HEK293 (cell line): Measurements from ENCODE around the gene CDK14.

ENCODE experiments used
- CTCF ChIA-PET: fragments of 350-600 bp; formaldehyde crosslinking; extraction: SDS; loops from one replicate; lab custom pipeline; 2021; ENCODE audit warnings: antibody characterized with exemption; lab: Yijun Ruan, JAX
- POLR2A ChIA-PET: fragments of 300-600 bp; formaldehyde crosslinking; extraction: SDS; loops from one replicate; lab custom pipeline; 2020; ENCODE audit warnings: antibody characterized with exemption, inconsistent platforms; lab: Yijun Ruan, JAX
- H3K27ac ChIP-seq: fragments of 200-500 bp; sonication (Bioruptor generic); 2 replicates; pipeline ENCODE4 v1.5.1; 2014; ENCODE audit warnings: low read depth, low read length, control low read depth, inconsistent platforms; ENCODE audit errors: extremely low read depth
- H3K36me3 ChIP-seq, 2 experiments: fragments of 200-500 bp in 1 of 2; sonication (Bioruptor generic) in 1 of 2; 1 replicate in 1 of 2; 2 replicates in 1 of 2; pipeline ENCODE4 v1.5.1; 2014 to 2017; ENCODE audit warnings: inconsistent platforms in 2 of 2, low read length in 2 of 2; ENCODE audit not compliant: control insufficient read depth in 2 of 2, insufficient read depth in 1 of 2
- H3K4me1 ChIP-seq: fragments of 200-500 bp; sonication (Bioruptor generic); 2 replicates; pipeline ENCODE4 v1.5.1; 2014; ENCODE audit warnings: mild to moderate bottlenecking, low read length, inconsistent platforms; ENCODE audit not compliant: control insufficient read depth, insufficient read depth
- H3K4me3 ChIP-seq: 2 replicates; pipeline ENCODE4 v1.5.1; 2011; ENCODE audit warnings: low read depth, mild to moderate bottlenecking, control low read depth, low read length, moderate library complexity
- H3K9me3 ChIP-seq: fragments of 200-500 bp; sonication (Bioruptor generic); 2 replicates; pipeline ENCODE4 v1.5.1; 2014; ENCODE audit warnings: low read depth, low read length, inconsistent platforms; ENCODE audit not compliant: control insufficient read depth, insufficient read depth
- ELK4 ChIP-seq: IDR thresholded peaks from 2 replicates; pipeline ENCODE4 v1.6.1; 2011; ENCODE audit warnings: mild to moderate bottlenecking, low read depth, low read length, borderline replicate concordance
- KLF17 ChIP-seq: fragments of 450-650 bp; formaldehyde crosslinking; IDR thresholded peaks from 2 replicates; pipeline ENCODE4 v1.5.1; 2016; ENCODE audit warnings: missing biosample characterization, missing genetic modification characterization
- KLF8 ChIP-seq: fragments of 450-650 bp; formaldehyde crosslinking; IDR thresholded peaks from 2 replicates; pipeline ENCODE4 v1.5.1; 2016; ENCODE audit warnings: missing biosample characterization, missing genetic modification characterization
- OSR2 ChIP-seq: fragments of 450-650 bp; formaldehyde crosslinking; IDR thresholded peaks from 2 replicates; pipeline ENCODE4 v1.5.1; 2016; ENCODE audit warnings: missing biosample characterization, missing genetic modification characterization
- REPIN1 ChIP-seq: fragments of 450-650 bp; formaldehyde crosslinking; IDR thresholded peaks from 2 replicates; pipeline ENCODE4 v1.5.1; 2017; ENCODE audit warnings: missing biosample characterization, missing genetic modification characterization, low read depth
- SCRT2 ChIP-seq: fragments of 450-650 bp; formaldehyde crosslinking; IDR thresholded peaks from 2 replicates; pipeline ENCODE4 v1.5.1; 2016; ENCODE audit warnings: missing biosample characterization, missing genetic modification characterization
- ZBTB17 ChIP-seq: fragments of 450-650 bp; formaldehyde crosslinking; IDR thresholded peaks from 2 replicates; pipeline ENCODE4 v1.5.1; 2016; ENCODE audit warnings: missing biosample characterization, missing genetic modification characterization
- ZBTB6 ChIP-seq: fragments of 450-650 bp; formaldehyde crosslinking; IDR thresholded peaks from 2 replicates; pipeline ENCODE4 v1.5.1; 2017; ENCODE audit warnings: missing biosample characterization, missing genetic modification characterization
- ZFHX2 ChIP-seq: fragments of 450-650 bp; formaldehyde crosslinking; conservative IDR thresholded peaks from 2 replicates; pipeline ENCODE4 v1.5.1; 2016; ENCODE audit warnings: missing biosample characterization, missing genetic modification characterization
- ZFP69B ChIP-seq: fragments of 450-650 bp; formaldehyde crosslinking; IDR thresholded peaks from 2 replicates; pipeline ENCODE4 v1.5.1; 2016; ENCODE audit warnings: missing biosample characterization, missing genetic modification characterization
- ZNF146 ChIP-seq: fragments of 450-650 bp; formaldehyde crosslinking; IDR thresholded peaks from 2 replicates; pipeline ENCODE4 v1.5.1; 2016; ENCODE audit warnings: missing biosample characterization, missing genetic modification characterization
- ZNF175 ChIP-seq: fragments of 450-650 bp; formaldehyde crosslinking; IDR thresholded peaks from 2 replicates; pipeline ENCODE4 v1.5.1; 2016; ENCODE audit warnings: missing biosample characterization, missing genetic modification characterization
- ZNF223 ChIP-seq: fragments of 450-650 bp; formaldehyde crosslinking; IDR thresholded peaks from 2 replicates; pipeline ENCODE4 v1.5.1; 2016; ENCODE audit warnings: missing biosample characterization, missing genetic modification characterization
- ZNF274 ChIP-seq, 2 experiments: fragments of 200-500 bp in 1 of 2; fragments of 450-650 bp in 1 of 2; sonication (Bioruptor generic) in 1 of 2; formaldehyde crosslinking in 1 of 2; IDR thresholded peaks; 2 replicates each; pipeline versions ENCODE4 v1.5.1 to v1.6.1; 2014 to 2016; ENCODE audit warnings: borderline replicate concordance in 1 of 2, inconsistent platforms in 1 of 2, low read length in 1 of 2, missing biosample characterization in 1 of 2, missing genetic modification characterization in 1 of 2
- ZNF292 ChIP-seq: fragments of 450-650 bp; formaldehyde crosslinking; IDR thresholded peaks from 2 replicates; pipeline ENCODE4 v1.5.1; 2016; ENCODE audit warnings: low read depth, missing biosample characterization, missing genetic modification characterization, borderline replicate concordance
- ZNF37A ChIP-seq: fragments of 450-650 bp; IDR thresholded peaks from 2 replicates; pipeline ENCODE4 v1.5.1; 2018; ENCODE audit warnings: missing biosample characterization, missing genetic modification characterization
- ZNF391 ChIP-seq: fragments of 450-650 bp; formaldehyde crosslinking; IDR thresholded peaks from 2 replicates; pipeline ENCODE4 v1.5.1; 2016; ENCODE audit warnings: low read depth, missing biosample characterization, missing genetic modification characterization, borderline replicate concordance
- ZNF521 ChIP-seq: fragments of 450-650 bp; formaldehyde crosslinking; IDR thresholded peaks from 2 replicates; pipeline ENCODE4 v1.5.1; 2017; ENCODE audit warnings: missing biosample characterization, mild to moderate bottlenecking, missing genetic modification characterization
- ZNF544 ChIP-seq: fragments of 450-650 bp; formaldehyde crosslinking; IDR thresholded peaks from 2 replicates; pipeline ENCODE4 v1.5.0; 2017; ENCODE audit warnings: missing biosample characterization, missing genetic modification characterization
- ZNF571 ChIP-seq: fragments of 450-650 bp; formaldehyde crosslinking; IDR thresholded peaks from 2 replicates; pipeline ENCODE4 v1.5.0; 2017; ENCODE audit warnings: missing biosample characterization, missing genetic modification characterization
- ZNF623 ChIP-seq: fragments of 450-650 bp; formaldehyde crosslinking; IDR thresholded peaks from 2 replicates; pipeline ENCODE4 v1.5.1; 2016; ENCODE audit warnings: missing biosample characterization, missing genetic modification characterization
- ZNF777 ChIP-seq: fragments of 450-650 bp; formaldehyde crosslinking; IDR thresholded peaks from 2 replicates; pipeline ENCODE4 v1.5.1; 2017; ENCODE audit warnings: missing biosample characterization, missing genetic modification characterization, borderline replicate concordance
- ZNF785 ChIP-seq: fragments of 450-650 bp; formaldehyde crosslinking; IDR thresholded peaks from 2 replicates; pipeline ENCODE4 v1.5.1; 2016; ENCODE audit warnings: missing biosample characterization, missing genetic modification characterization
- ZSCAN5A ChIP-seq: fragments of 450-650 bp; formaldehyde crosslinking; IDR thresholded peaks from 2 replicates; pipeline ENCODE4 v1.5.1; 2016; ENCODE audit warnings: missing biosample characterization, missing genetic modification characterization

The CDK14 gene

GRCh38 chr7:91157579-91158320, 561.6 kb downstream of the CDK14 start:
- H3K4me3 ChIP-seq: no peak overlapping the region
- H3K4me1 ChIP-seq: no peaks in the 10 kb centered on the region
- H3K9me3 ChIP-seq: no peaks in the 10 kb centered on the region
- ChIA-PET POLR2A (no interaction called here), CTCF (no interaction called here)
- TF ChIP-seq ZBTB17 (tag by site-specific recombination) (no peak), SCRT2 (tag by site-specific recombination) (no peak), KLF8 (tag by site-specific recombination) (no peak), REPIN1 (tag by site-specific recombination) (no peak), ZNF544 (tag by site-specific recombination) (no peak), ZNF37A (tag by site-specific recombination) (no peak)
- no peaks in the 10 kb centered on the region for H3K36me3 ChIP-seq
- no peak overlapping the region for H3K27ac ChIP-seq

GRCh38 chr7:91162436-91162835, 566.3 kb downstream of the CDK14 start:
- no peaks in the 10 kb centered on the region for H3K36me3 ChIP-seq
- CTCF ChIA-PET: interaction anchor here (0.6 kb wide), 1 partner anchor 1294 kb away, joined by 3 read pairs; no protein-coding TSS in a partner anchor
- H3K27ac ChIP-seq: no peak overlapping the region
- POLR2A ChIA-PET: no interaction called here
- no peaks in the 10 kb centered on the region for H3K9me3 ChIP-seq
- no peaks in the 10 kb centered on the region for H3K4me1 ChIP-seq
- no peak overlapping the region for H3K4me3 ChIP-seq
- TF ChIP-seq OSR2 (tag by site-specific recombination): no peak
- no peak for TF ChIP-seq ZFHX2 (tag by site-specific recombination)
- no peak for TF ChIP-seq ZNF292 (tag by site-specific recombination)
- TF ChIP-seq ZNF785 (tag by site-specific recombination): no peak
- TF ChIP-seq ZFP69B (tag by site-specific recombination): no peak
- TF ChIP-seq ZNF274 (IDR thresholded peaks at IDR 0.05; ENCODE audit: low read length): no peak
- TF ChIP-seq ZNF274 (tag by site-specific recombination; IDR thresholded peaks at IDR 0.05; ENCODE audit: borderline replicate concordance): no peak
- no peak for TF ChIP-seq ZSCAN5A (tag by site-specific recombination)
- no peak for TF ChIP-seq ZNF146 (tag by site-specific recombination)
- no peak for TF ChIP-seq KLF17 (tag by site-specific recombination)
- TF ChIP-seq ZBTB6 (tag by site-specific recombination): no peak
- TF ChIP-seq ZNF175 (tag by site-specific recombination): no peak
- TF ChIP-seq ZNF223 (tag by site-specific recombination): no peak
- no peak for TF ChIP-seq ZNF571
- TF ChIP-seq ELK4: no peak
- TF ChIP-seq ZNF391 (tag by site-specific recombination): no peak
- TF ChIP-seq ZNF521 (tag by site-specific recombination): no peak
- no peak for TF ChIP-seq ZNF623 (tag by site-specific recombination)
- TF ChIP-seq ZNF777: no peak
